Omental fat pad (tissue), 4 donors: ENCODE measurements around the gene KRTAP10-3. TPM values are rescaled to one million over a fixed set of nuclear protein-coding genes. Genes with fewer than 3 reads are reported as not detected.

Source experiments
- ATAC-seq: fragments of 150-250 bp; one replicate; pipeline ENCODE4 v1.9.1; 2016; ENCODE audit warnings: mild to moderate bottlenecking, moderate library complexity; ENCODE audit not compliant: low FRiP score
- DNase-seq: peaks from one replicate; pipeline ENCODE4 v3.0.0-alpha.2; 2019; ENCODE audit warnings: low spot score
- total RNA-seq, 4 donors: library from RNA; depleted of rRNA; stranded (reverse); fragments of >200 nt; gene quantifications; one replicate each; pipeline ENCODE4 v1.1.0, GENCODE V29; 2016
- TF ChIP-seq, protein P1 (sequence below), 3 donors: fragments of 450-650 bp; IDR thresholded peaks; one replicate each; pipeline ENCODE4 v1.5.1; 2016 to 2017; ENCODE audit warnings: antibody characterized with exemption in 3 of 3, mild to moderate bottlenecking in 3 of 3, moderate library complexity in 2 of 3

The KRTAP10-3 gene
- total RNA-seq, 4 donors from 2014 or later = not detected

- TF ChIP-seq, protein P1, sequence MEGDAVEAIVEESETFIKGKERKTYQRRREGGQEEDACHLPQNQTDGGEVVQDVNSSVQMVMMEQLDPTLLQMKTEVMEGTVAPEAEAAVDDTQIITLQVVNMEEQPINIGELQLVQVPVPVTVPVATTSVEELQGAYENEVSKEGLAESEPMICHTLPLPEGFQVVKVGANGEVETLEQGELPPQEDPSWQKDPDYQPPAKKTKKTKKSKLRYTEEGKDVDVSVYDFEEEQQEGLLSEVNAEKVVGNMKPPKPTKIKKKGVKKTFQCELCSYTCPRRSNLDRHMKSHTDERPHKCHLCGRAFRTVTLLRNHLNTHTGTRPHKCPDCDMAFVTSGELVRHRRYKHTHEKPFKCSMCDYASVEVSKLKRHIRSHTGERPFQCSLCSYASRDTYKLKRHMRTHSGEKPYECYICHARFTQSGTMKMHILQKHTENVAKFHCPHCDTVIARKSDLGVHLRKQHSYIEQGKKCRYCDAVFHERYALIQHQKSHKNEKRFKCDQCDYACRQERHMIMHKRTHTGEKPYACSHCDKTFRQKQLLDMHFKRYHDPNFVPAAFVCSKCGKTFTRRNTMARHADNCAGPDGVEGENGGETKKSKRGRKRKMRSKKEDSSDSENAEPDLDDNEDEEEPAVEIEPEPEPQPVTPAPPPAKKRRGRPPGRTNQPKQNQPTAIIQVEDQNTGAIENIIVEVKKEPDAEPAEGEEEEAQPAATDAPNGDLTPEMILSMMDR (IDR thresholded peaks at IDR 0.05) = no peak
- DNase-seq = no peak
- ATAC-seq = no peak
Observed at GRCh38 chr21:44528634-44528995, 30.0 kb downstream of the KRTAP10-3 start.

DNA sequence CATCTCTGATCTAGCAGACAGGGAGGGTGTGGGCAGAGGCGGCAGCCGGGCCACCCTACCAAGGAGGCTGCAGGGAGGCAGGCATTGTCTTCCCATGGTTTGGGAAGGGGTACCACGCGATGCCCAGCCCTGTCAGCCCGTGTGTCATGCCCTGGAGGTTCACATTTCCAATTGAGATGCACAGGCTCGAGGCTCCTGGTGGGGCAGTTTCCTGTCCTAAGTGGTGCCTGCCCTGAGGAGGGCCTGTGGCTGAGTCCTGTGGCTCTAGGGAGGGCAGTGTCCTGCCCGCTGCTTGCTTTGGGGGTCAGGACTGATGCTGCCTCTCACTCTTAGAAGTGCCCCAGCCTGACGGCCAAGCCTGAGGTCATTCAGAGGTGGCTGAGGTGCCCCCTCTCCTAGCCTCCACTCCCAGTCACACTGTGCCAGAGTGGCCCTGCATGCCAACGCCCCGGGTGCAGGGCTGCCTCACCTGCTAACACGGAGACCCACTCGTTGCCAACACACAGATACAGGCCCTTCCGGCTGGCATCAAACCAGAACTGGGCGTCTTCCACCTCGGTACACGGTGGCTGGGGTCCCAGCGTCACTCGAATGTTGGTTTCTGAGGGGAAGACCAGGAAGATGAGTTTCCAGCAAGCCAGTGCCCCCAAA, 30.5 kb downstream of the KRTAP10-3 start:
- DNase-seq (no peak), ATAC-seq (no peak)
- TF ChIP-seq, protein P1 (IDR thresholded peaks at IDR 0.05) = no peak

DNA sequence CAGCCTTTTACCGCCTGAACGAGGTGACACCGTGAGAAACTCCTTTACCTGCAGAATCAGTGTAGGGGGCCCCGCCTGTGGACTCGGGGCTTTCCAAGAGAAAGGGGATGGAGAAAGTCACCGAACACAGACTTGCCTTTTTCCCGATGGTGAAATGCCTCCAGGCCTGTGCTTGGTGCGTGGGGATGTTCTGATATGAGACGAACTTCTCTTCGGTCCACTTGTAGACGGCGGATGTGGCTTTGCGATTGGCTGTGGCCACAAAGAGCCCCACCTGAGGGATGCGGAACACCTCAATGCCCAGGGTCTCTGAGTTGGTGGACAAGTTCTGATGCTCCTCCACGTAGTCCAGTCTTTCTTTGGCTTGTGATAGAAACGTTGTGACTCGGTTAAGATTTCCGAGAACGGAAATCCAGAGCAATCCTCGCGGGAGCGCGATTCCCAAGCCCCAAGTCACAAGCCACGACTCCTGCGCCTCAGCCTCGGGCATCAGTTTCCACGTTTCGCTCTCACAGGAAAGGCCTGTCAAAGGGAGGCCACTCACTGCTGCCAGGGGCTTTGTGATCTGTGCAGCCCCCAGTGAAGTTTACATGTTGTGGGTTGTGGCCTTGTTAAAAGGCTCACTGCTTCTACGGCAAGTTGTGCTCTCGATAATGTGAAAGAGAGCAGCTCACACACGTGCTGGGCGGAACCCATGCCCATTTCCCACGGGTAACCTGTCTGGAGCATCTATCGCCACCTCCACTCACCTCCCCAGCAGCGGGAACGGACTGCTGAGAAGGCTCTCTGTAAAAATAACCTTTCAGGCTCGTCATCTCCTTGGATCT, 31.2 kb downstream of the KRTAP10-3 start:
- ATAC-seq (no peak), DNase-seq (no peak)
- TF ChIP-seq, protein P1 (IDR thresholded peaks at IDR 0.05) = no peak

- TF ChIP-seq, protein P1 (IDR thresholded peaks at IDR 0.05) = no peak
- DNase-seq = no peak
- no peak for ATAC-seq
Observed at GRCh38 chr21:44526096-44526997, 32.2 kb downstream of the KRTAP10-3 start.

DNA sequence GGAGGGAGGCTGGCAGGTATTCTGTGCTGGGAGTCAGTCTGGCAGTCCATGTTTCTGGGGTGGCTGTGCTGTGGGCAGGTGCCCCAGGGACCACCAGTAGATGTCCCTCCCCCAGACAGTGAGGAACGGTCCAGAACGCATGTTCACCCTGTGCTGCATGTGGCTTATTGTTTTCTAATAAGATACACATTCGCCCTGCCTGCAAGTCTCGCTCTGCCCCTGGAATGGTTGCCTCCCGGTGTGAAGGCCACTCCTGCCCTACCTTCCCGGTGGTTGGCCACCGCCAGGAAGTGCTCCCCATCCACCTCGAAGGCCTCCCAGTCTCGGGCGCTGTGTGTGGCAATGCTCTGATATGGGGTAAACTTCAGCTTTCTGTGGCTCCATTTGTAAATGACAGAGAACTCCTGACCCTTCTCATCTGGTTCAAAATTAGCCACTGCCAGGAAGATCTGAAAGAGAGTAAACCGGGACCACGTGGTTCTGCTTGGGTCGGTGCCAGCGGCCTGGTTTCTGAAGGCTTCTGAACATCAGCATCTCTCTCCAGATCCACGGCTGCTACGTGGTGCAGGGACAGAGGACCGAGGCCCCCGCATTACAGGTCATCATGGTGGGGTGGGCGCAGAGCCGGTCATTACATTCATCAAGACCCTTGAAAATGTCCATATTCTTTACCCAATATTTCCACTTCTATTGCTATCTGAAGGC, 33.1 kb downstream of the KRTAP10-3 start:
- DNase-seq (no peak), ATAC-seq (no peak)
- TF ChIP-seq, protein P1 (IDR thresholded peaks at IDR 0.05) = no peak
